GM19023 (cell line): Measurements from ENCODE around the gene VPS26A.
"Not testable (repeated sequence)": the region's sequence is repeated elsewhere in the genome, so short reads cannot be mapped to it uniquely, and the experiment has no call there.

ENCODE experiments used
- ATAC-seq: cut with Tn5 transposase; IDR thresholded peaks from one replicate; pipeline ENCODE4 v1.9.1; 2021; ENCODE audit warnings: mild to moderate bottlenecking, moderate library complexity; ENCODE audit not compliant: unreplicated experiment

The VPS26A gene

GRCh38 chr10:69172241-69172982 lies 48.4 kb downstream of the VPS26A start:
- ATAC-seq = no peak

- ATAC-seq = not testable (repeated sequence)
These were observed 51.3 kb downstream of the VPS26A start for GRCh38 chr10:69175326-69175725.

DNA sequence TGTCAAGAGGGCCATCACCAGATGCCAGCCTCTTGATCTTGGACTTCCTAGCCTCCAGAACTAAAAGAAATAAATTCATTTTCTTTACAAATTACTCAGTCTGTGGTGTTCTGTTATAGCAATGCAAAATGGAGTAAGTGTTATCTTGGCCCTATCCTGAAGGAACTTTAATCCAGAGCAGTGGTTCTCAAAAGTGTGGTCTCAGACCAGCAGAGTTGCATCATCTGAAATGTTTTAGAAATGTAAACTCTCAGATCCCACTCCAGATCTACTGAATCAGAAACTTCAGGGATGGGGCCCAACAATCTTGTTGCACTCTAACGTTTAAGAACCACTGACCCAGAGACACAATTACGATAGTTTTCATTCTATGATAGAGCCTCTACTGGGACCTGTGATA lies 52.8 kb downstream of the VPS26A start:
- no peak for ATAC-seq

DNA sequence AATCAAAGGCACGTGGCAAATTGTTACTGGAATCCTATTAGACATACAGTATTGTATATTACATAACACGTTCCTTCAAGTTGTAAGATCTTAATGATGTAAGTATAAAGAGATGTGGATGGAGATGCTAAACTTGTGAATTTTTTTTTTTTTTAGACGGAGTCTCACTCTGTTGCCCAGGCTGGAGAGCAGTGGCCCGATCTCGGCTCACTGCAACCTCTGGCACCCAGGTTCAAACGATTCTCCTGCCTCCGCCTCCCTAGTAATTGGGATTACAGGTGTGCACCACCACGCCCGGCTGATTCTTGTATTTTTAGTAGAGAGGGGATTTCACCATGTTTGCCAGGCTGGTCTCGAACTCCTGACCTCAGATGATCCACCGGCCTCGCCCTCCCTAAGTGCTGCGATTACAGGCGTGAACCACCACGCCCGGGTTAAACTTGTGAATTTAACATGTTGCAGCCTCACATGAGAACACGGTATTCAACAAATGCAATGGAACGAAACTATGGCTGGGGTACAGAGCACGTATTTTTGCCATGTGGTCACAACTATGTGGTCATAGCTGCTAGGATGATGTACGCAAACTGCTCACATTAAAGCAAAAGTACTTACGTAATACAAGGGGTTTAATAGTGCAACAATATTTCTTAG lies 55.2 kb downstream of the VPS26A start:
- peak; percentile 17 for ATAC-seq

GRCh38 chr10:69179743-69180524 lies 56.0 kb downstream of the VPS26A start, which contains the start of gene SUPV3L1:
Gene SUPV3L1 (plus strand): TSS chr10:69180234. CDS start chr10:69180292, 58 bp downstream.
- ATAC-seq = peak; percentile 91

GRCh38 chr10:69180525-69181204 lies 56.7 kb downstream of the VPS26A start:
- peak; percentile 30 for ATAC-seq

- ATAC-seq = no peak
These were observed 57.5 kb downstream of the VPS26A start for GRCh38 chr10:69181433-69181832.

- ATAC-seq = no peak
These were observed 58.0 kb downstream of the VPS26A start for GRCh38 chr10:69182005-69182404.

GRCh38 chr10:69186524-69186923 lies 62.5 kb downstream of the VPS26A start:
- ATAC-seq = no peak

DNA sequence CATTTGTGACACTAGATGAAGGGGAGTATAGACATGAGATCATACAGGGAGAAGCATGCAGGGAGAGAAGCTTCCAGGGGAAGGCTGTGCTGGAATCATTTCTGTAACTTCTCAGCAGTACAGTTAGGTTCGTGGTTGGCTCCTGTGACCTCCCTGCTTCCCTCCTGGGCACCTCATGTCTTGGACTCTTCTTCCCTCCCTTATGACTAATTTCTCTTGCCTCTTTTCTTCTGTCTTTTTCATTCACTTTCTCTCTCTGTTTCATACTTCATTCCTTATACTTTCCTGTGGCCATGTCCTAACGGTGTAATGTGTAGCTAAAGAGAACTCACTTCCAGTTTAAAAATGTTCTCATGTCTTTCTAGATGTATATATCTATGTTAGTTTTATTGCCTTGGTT lies 77.1 kb downstream of the VPS26A start:
- no peak for ATAC-seq

- no peak for ATAC-seq
These were observed 78.4 kb downstream of the VPS26A start for GRCh38 chr10:69202332-69202731.

DNA sequence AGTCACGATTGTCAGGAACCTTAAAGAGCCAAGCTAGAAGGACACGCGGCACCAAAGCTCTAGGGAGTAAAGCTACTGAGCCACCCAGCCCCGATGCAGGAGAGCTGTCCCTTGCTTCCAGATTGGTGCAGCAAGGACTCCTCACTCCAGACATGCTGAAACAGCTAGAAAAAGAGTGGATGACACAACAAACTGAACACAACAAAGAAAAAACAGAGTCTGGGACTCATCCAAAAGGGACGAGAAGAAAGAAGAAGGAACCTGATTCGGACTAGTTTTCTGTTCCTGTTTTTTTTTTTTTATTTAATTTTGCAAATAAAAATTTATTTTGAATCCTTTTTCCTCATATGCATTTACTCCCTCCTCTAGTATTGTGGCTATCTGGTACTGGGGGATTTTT lies 84.8 kb downstream of the VPS26A start:
- ATAC-seq = no peak

- no peak for ATAC-seq
These were observed 86.0 kb downstream of the VPS26A start for GRCh38 chr10:69209787-69210484.

DNA sequence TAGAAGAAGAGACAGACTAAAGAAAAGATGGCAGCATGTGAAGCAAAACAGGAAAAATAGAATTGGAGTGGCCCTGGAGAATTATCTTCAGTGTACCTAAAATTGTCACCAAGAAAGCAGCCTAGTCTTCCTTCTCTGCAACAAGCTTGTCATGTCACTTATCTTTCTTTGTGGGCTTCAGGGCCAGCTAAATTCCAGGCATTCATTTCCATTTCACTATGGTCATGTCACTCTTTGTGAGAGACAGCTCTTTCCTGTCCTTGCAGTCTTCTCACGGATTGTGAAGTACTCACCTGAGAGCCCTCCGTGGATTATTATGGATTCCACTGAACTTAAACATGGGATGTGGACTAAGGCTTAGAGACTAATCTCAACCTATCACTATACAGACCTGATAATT lies 87.1 kb downstream of the VPS26A start:
- no peak for ATAC-seq

GRCh38 chr10:69211524-69211923 lies 87.5 kb downstream of the VPS26A start:
- ATAC-seq = no peak

GRCh38 chr10:69213591-69214311 lies 89.8 kb downstream of the VPS26A start:
- ATAC-seq = no peak

GRCh38 chr10:69214666-69215131 lies 90.7 kb downstream of the VPS26A start:
- no peak for ATAC-seq

- ATAC-seq = no peak
These were observed 91.6 kb downstream of the VPS26A start for GRCh38 chr10:69215405-69216171.

DNA sequence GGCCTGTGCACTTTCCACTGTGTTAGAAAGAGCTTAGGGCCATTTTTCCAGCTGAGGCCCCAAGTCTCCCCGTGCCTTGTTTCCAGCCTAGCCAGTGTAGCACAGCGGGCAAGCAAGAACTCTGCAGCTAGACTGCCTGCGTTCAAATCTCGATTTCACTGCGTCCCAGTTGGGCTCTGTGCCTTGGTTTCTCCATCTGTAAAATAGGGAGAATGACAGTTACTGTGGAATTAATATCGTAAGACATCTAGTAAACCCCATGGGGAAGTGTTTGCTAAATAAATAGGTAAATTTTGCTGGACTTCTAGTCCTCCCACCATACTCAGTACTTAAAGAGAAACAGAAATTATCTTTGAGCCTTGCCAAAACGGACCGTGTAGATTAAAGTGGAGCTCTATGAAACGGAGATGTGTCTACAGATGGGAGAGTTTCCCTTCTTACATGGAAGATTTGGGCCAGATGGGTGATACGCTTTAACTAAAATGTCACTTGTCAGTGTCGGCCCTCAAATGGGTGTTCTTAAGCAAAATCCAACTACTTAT lies 92.7 kb downstream of the VPS26A start:
- ATAC-seq = no peak
